Body of pancreas (tissue), 4 donors: ENCODE measurements around the gene GABBR1. TPM values are rescaled to one million over a fixed set of nuclear protein-coding genes. Genes with fewer than 3 reads are reported as not detected.

Experiments used
- ATAC-seq: fragments of 150-250 bp; one replicate; pipeline ENCODE4 v1.9.1; 2016
- DNase-seq, 4 donors: peaks; one replicate each; pipeline ENCODE4 v3.0.0-alpha.2; 2019
- H3K27ac ChIP-seq, 4 donors: fragments of 200-600 bp; sonication (generic); 1 replicate in 3 of 4; 2 replicates in 1 of 4; pipeline versions ENCODE4 v1.5.1 to v1.6.1; 2016 to 2019; ENCODE audit warnings: mild to moderate bottlenecking in 1 of 4, mixed read lengths in 1 of 4, moderate library complexity in 1 of 4
- H3K27me3 ChIP-seq, 2 donors: fragments of 200-600 bp; sonication (generic); one replicate each; pipeline ENCODE4 v1.6.0; 2016; ENCODE audit warnings: mild to moderate bottlenecking in 1 of 2
- H3K36me3 ChIP-seq, 2 donors: fragments of 200-600 bp; sonication (generic); replicated peaks in 1 of 2; 2 replicates each; pipeline ENCODE4 v1.5.1; 2016; ENCODE audit warnings: low read depth in 2 of 2; ENCODE audit not compliant: insufficient read depth in 1 of 2
- H3K4me1 ChIP-seq: fragments of 200-600 bp; sonication (generic); one replicate; pipeline ENCODE4 v1.6.0; 2016
- H3K4me3 ChIP-seq, 2 donors: fragments of 200-600 bp; sonication (generic); 1 replicate in 1 of 2; 2 replicates in 1 of 2; pipeline ENCODE4 v1.5.1; 2016 to 2019
- H3K9me3 ChIP-seq, 3 donors: fragments of 200-600 bp; sonication (generic); 1 replicate in 2 of 3; 2 replicates in 1 of 3; pipeline ENCODE4 v1.5.1; 2016
- POLR2A ChIP-seq, 3 donors: fragments of 450-650 bp; IDR thresholded peaks; one replicate each; pipeline ENCODE4 v1.6.1; 2016; ENCODE audit warnings: antibody characterized with exemption in 3 of 3, mild to moderate bottlenecking in 2 of 3
- WGBS, 2 donors: methylation state at CpG; one replicate each; pipeline ENCODE4 v1.1.5; 2017; 5-methylcytosine and 5-hydroxymethylcytosine counted together
- intact Hi-C: fragments of 100-400 bp; cut with DNase I; formaldehyde crosslinking; loops from one replicate; pipeline ENCODE4 v1.15.1; 2023
- total RNA-seq, 2 donors: library from RNA; depleted of rRNA; stranded (reverse); fragments of >200 nt; gene quantifications; one replicate each; pipeline ENCODE4 v1.1.0, GENCODE V29; 2016
- TF ChIP-seq, protein P1 (sequence below), 7 experiments: fragments of 450-650 bp in 4 of 7; fragments of 200-600 bp in 3 of 7; sonication (generic) in 3 of 7; IDR thresholded peaks; one replicate each; pipeline ENCODE4 v1.5.1; 2016 to 2019; ENCODE audit warnings: antibody characterized with exemption in 7 of 7

The GABBR1 gene
- total RNA-seq, 2 donors from 2014 or later: 23.7 to 31.9 TPM

DNA sequence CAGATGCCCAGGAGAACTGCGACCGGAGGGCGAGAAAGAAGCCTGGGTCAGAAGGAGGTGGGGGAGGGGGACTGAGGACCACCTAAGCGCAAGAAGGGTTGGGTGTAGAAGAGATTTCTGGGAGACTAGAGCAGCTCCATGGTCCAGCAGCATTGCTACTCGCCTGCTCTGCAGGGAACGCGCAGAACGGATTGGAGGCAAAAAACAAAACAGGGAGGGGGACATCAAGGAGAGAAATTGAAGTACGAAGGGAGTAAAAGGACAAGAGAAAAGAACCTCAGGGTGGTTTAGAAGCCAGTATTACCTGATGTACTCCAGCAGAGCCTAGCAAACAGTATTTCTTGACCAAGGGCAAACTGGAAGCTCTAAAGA lies 537 bp upstream of the GABBR1 start:
- 8 to 18% methylated on average over 9 of the region's 9 CpGs for WGBS, 2 donors
- DNase-seq (no peak), ATAC-seq (peak; percentile 10)
- Histone ChIP-seq H3K4me1 (peaks cover 25% of the 10 kb centered on the region), H3K9me3 (no peaks in the 10 kb centered on the region), H3K27me3 (no peaks in the 10 kb centered on the region), H3K27ac (peak overlapping the region in 1 of 4 donors; percentile 49), H3K4me3 (peak overlapping the region; percentile 82 to 83), H3K36me3 (no peaks in the 10 kb centered on the region)
- intact Hi-C loops: no loop called here
- TF ChIP-seq POLR2A (IDR thresholded peaks at IDR 0.05): no peak
- TF ChIP-seq, protein P1, sequence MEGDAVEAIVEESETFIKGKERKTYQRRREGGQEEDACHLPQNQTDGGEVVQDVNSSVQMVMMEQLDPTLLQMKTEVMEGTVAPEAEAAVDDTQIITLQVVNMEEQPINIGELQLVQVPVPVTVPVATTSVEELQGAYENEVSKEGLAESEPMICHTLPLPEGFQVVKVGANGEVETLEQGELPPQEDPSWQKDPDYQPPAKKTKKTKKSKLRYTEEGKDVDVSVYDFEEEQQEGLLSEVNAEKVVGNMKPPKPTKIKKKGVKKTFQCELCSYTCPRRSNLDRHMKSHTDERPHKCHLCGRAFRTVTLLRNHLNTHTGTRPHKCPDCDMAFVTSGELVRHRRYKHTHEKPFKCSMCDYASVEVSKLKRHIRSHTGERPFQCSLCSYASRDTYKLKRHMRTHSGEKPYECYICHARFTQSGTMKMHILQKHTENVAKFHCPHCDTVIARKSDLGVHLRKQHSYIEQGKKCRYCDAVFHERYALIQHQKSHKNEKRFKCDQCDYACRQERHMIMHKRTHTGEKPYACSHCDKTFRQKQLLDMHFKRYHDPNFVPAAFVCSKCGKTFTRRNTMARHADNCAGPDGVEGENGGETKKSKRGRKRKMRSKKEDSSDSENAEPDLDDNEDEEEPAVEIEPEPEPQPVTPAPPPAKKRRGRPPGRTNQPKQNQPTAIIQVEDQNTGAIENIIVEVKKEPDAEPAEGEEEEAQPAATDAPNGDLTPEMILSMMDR (IDR thresholded peaks at IDR 0.05): no peak

DNA sequence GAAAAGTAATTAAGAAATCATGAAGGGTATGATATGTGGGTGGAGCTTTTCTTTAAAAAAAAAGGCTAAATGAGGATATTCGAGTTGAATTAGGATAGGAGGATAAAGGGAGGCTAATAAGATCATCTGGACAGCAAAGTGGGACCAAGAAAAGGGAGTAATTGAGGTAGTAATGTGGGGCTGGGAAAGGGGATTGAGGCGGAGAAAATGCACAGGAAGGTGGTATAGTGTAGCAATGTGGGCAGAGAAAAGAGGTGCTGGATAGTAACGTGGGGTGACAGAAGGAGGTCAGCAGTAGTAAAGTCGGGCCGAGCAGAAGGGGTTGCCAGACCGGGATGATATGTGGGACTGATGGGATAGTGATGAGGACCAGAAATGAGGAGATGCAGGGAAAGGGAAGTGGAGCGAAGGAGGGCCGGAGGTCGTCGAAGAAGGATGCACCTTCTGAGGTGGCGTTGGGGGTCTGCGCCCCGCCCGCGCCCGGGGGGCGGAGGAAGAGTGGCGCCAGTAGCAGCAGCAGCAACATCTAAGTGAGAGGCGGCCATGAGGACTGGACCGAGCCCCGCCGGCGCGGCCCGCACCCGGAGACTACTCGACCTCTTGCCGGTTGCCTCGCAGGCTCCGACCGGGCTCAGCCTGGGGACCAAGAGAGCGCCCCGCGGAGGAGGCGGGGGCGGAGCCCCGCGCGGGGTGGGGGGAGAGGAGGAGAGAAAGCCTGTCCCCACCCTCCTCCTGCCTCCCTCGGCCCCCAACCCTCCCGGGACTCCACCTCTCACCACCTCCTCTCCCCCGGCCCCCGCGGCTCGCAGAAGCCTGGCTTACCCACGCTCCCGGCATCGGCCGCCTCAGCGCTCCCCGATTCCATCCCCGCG lies 887 bp downstream of the GABBR1 start:
- no peaks in the 10 kb centered on the region for H3K36me3 ChIP-seq
- intact Hi-C loops: no loop called here
- peak; percentile 33 to 50 (median 45) for DNase-seq
- no peak for TF ChIP-seq POLR2A (IDR thresholded peaks at IDR 0.05)
- TF ChIP-seq, protein P1 (IDR thresholded peaks at IDR 0.05): no peak
- ATAC-seq: peak; percentile 1
- peak overlapping the region in 2 of 4 donors; percentile 21 to 49 for H3K27ac ChIP-seq
- peaks cover 35% of the 10 kb centered on the region for H3K4me1 ChIP-seq
- 5 to 10% methylated on average over 36 to 49 of the region's 53 CpGs for WGBS, 2 donors
- H3K27me3 ChIP-seq: no peaks in the 10 kb centered on the region
- peak overlapping the region; percentile 82 to 83 for H3K4me3 ChIP-seq
- H3K9me3 ChIP-seq: no peaks in the 10 kb centered on the region

DNA sequence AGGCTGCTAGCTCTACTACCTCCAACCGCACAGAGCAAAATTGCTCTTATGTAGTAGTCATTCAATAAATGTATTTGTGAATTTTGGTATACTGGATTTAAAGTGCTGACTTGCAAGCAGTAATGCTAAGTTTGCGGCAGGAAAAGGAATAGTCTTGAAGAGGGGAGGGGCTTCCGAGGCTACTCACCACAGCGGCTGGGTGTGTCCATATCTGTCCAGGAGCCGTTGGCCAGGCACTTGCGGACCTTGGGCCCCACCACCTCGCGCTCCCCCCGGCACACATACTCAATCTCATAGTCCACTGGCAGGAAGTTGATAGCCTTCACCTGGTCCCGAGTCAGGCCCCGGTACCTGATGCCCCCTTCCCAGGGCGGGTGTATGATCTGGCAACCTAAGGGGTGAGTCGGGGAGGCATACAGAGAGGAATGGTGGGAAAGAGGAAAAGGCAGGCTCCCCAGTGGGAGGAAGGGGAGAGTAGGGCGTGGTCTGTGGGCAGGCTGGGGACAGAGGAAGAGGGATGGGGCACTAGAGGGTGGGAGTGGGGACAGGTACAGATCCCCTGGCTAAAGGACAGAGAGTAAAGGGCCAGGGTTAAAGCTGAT lies 1.7 kb downstream of the GABBR1 start:
- no peak overlapping the region for H3K4me3 ChIP-seq
- intact Hi-C loops: no loop called here
- H3K9me3 ChIP-seq: no peaks in the 10 kb centered on the region
- WGBS, 2 donors: 67 to 72% methylated on average over 11 to 14 of the region's 14 CpGs
- no peak for TF ChIP-seq POLR2A (IDR thresholded peaks at IDR 0.05)
- TF ChIP-seq, protein P1 (IDR thresholded peaks at IDR 0.05): no peak
- DNase-seq (no peak), ATAC-seq (no peak)
- no peaks in the 10 kb centered on the region for H3K27me3 ChIP-seq
- H3K4me1 ChIP-seq: peaks cover 35% of the 10 kb centered on the region
- H3K36me3 ChIP-seq: no peaks in the 10 kb centered on the region
- no peak overlapping the region for H3K27ac ChIP-seq

DNA sequence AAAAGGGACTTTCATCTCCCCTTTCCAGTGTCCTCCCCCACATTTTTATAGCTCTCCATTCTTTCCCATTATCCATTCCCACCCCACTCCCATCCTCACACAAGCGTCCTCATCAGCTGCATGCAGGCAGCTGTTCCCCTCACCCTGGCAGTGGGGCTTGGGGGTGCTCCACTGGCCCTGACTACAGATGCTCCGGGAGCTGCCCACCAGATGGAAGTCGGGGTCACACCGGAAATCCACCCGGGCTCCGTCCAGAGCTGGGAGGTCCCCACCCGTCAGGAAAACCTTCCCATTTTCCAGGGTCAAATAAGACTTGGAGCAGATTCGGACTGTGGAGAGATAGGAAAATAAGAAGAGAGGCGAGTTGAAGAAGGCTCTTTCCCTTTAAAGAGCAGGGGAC lies 2.7 kb downstream of the GABBR1 start:
- TF ChIP-seq POLR2A (IDR thresholded peaks at IDR 0.05): no peak
- TF ChIP-seq, protein P1 (IDR thresholded peaks at IDR 0.05): no peak
- Histone ChIP-seq H3K36me3 (no peaks in the 10 kb centered on the region), H3K4me1 (peaks cover 35% of the 10 kb centered on the region), H3K9me3 (no peaks in the 10 kb centered on the region), H3K27me3 (no peaks in the 10 kb centered on the region), H3K4me3 (no peak overlapping the region), H3K27ac (no peak overlapping the region)
- intact Hi-C loops: no loop called here
- WGBS, 2 donors: 70 to 83% methylated on average over 9 of the region's 9 CpGs
- ATAC-seq (no peak), DNase-seq (no peak)
